NCI-H1694 (cell line): ENCODE measurements around the gene C4BPA.

Experiments
- DNase-seq: peaks from one replicate; lab custom pipeline; 2025; lab: John Stamatoyannopoulos, UW

Gene C4BPA

GRCh38 chr1:207124389-207124788 is 20.4 kb downstream of the C4BPA start:
- DNase-seq: no peak

DNA sequence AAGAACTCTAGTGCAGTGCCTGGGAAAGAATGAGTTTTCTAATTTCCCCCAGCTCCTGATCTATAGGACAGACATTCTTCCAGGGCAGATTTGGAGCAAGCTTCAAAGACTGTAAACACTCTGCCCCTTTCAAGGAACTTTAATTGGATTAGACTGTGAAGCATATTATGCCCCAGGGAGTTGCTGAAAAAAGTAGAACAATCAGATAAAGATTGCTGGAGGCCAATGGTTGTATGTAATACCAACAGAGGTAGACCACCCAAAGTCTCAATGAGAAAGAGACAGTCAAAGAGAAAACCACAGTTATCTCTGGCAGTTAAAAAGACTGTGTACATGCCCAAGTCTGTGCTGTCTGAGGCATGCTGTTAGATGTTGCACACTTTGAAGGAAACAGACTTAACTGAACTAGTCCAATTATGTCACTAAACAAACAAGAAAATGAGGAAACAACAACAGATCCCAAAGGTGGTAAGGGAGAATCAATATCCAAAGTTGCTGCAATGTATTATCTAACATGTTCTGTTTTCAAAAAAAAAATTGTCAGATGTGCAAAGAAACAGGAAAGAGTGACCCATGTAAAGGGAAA is 24.4 kb downstream of the C4BPA start:
- DNase-seq: no peak

- DNase-seq: no peak
Measured at GRCh38 chr1:207129053-207129452, 25.0 kb downstream of the C4BPA start.

- DNase-seq: no peak
Measured at GRCh38 chr1:207130252-207131036, 26.4 kb downstream of the C4BPA start.

DNA sequence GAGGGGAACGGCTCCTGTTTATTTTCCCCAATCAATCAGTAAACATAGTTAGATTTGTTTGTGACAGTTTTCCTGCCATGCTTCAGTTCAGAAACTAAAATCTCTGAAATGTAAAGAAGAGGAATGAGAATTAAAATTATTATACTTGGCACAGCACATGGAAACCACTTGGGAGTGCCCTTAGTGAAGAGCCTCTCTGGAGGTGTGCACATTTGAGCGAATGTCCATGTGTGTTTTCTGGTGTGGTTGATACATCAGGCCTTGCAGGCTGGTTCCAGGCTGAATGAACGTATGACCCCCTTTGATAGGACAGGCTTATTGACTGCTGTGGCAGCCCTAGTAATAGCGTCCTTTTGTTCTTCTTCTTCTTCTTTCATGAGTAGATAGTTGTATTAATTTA is 27.1 kb downstream of the C4BPA start:
- DNase-seq: no peak

DNA sequence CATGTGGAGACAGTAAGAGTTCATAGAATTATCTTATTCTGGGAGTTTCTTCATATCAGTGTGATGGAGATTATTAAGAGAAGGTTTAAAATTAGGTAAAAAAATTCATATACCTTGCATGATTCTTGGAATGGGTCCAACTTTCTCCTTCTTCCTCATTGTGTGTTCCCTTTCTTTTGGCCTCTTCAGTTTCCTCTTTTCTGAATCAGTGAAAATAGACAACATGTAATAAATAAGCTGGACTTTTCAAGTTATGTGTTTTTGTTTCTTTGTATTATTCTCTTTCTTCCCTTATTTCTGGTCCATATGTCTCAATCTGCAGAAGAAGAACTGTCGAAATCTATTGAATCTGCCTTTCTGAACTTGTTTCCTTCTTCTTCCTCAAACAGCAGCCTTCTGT is 30.5 kb downstream of the C4BPA start:
- DNase-seq: no peak

- DNase-seq: no peak
Measured at GRCh38 chr1:207139616-207140015, 35.6 kb downstream of the C4BPA start.

DNA sequence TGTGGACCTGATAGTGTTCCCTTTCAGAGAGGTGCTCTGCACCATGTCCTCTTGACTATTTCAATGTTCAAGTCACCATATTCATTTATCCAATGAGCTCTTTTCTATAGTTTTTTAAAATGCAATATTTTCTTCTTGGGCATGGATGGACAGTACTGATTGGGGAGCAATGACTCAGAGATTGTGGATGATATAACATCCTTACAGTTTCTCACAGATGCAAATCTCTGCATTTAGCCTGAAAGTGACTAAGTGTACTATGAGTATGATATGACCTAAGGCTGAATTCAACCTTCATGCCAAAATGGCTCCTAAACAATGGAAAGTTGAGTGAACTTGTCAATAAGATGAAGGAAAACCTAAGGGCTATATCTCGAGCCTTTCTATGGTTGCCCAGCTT is 36.5 kb downstream of the C4BPA start:
- DNase-seq: no peak

DNA sequence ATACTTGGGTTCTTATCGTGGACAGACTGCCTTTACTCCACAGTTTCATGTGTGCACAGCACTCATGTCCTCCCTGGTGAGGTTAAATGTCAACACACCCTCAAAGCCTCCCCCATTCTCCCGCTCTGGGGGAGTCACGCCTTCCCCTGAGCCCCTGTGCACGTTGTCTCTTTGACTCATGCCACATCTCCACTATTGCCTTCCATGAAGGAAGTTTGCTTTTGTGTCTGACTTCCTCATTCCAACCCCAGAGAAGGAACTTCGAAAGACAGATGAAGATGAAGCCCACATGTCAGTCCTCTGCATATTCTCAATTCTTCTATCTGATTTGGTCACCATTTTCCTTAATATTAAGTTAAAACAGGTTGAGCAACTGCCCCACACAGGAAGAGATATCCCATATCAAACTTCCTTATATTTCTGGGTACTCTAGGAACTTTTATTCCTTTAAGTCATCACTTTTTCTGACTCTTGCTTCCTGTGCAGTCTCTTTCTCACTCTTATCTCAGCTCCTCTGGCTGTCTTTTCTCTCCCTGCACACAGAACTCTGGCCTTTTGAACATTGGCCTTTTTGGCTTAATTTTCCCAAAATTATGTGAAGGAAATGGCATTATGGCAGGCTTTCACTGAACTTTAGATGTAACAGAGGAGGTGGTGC is 41.5 kb downstream of the C4BPA start:
- no peak for DNase-seq

GRCh38 chr1:207151920-207152319 is 47.9 kb downstream of the C4BPA start:
- no peak for DNase-seq

DNA sequence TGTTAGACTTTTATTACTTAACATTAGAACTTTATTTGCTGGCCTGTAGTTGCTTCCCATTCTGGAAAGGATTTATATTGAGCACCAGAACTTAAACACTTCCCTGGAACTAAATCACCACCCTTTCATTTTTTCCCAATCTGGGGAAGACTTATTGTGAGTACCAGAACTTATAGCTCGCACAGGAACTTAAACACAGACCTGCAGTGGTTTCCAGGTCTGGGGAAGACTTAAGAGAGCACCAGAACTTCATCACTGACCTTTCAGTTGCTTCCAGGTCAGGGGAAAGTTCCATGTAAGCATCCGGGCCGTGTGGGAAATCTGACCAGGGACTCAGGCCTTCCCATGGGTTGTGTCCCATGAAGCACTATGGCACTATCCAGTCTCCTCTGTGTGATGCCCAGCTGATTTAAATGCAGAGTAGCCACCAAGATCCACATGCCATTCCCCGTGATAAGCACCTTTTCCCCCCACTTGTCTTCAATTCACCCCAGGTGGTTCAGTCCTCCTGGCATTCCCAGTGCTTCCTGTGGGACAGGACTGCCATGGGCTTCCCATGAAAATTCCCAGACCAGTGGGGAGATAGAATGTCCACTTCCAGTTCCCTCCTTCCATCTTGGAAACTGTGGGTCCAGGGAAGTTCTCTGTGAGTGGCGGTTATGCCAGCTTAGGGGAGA is 48.9 kb downstream of the C4BPA start:
- DNase-seq: no peak

DNA sequence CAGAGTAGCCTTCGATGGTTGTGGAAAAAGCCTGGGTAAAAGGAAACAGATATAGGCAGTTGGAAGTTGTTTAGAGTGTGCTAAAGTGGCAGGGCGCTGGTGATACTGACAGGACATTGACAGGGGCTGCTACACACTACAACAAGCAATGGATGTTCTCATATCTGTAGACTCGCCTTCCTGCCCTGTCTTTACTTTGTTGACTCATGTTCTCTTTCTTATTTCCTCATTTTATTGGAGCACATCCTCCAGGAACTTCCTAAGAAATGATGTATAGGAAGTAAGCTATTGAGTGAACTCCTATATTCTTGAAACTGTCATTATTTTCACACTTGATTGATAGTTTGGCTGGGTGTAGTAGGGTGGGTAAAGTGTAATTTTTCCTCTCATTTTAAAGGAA is 51.0 kb downstream of the C4BPA start:
- no peak for DNase-seq

DNA sequence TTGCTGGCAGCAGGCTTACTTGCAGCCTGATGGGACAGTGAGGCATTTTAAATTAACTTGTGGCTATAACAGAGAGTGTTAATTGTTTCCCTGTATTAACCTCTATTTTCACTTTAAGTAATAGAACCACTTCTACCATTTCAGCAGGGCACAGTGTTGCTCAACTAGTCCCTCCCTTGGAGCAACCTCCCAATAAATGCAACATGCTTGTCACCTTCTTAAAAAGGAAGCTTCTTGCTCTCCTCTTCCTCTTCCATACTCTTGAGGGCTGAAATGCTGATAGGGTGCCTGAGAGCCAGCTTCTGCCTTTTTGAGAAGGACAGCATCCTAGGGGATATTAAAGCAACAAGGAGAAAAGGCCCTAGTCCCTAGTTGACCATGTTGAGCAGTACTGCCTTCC is 52.1 kb downstream of the C4BPA start:
- no peak for DNase-seq

DNA sequence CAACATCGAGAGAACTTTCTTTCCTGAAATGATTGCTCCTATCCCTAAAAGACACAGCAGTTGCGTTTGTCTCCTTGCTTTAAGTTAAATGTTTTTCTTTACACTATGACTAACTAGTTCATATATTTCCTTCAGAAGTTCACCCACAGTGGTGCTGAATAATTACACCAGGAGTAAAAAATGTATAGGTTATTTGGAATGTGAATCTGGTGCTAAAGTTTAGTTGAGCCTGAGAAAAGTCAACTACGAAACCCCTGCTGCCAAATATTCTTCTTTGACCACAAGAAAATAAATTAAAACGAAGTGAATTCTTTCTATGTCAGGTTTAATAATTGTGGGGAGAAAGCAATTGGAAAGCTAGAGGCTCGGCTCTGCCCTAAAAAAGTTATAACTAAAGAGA is 52.8 kb downstream of the C4BPA start:
- DNase-seq: no peak

DNA sequence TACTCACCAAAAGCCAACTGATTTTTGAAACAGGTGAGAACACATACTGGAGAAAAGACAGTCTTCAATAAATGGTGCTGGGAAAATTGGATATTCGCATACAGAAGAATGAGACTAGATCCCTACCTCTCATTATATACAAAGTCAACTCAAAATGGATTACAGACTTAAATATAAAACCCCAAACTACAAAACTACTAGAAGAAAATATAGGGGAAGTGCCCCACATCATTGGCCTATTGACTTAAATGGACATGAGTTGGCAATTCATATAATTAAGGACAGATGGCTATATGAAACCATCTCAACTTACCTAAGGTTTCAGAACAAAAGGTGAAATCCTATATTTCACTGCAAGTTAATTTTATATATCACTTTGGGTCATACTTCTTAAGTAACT is 60.1 kb downstream of the C4BPA start:
- no peak for DNase-seq

DNA sequence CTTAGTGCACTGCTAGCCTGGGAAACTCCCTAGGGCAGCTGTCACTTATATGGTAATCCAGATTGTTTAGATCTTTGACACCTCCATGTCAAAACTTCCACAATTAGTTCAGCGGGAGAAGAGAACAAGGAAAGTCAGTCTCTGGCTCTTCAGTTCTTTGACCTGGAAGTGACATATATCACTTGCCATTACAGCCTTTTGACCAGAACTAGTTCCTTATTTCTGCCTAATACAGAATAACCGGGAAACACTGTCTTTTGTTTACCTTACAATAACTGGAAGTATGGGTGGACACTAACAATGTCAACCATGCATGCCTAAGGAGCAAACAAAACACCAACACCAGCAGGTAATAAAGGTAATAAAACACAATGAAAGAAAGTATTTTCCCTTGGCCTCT is 68.3 kb downstream of the C4BPA start:
- no peak for DNase-seq

- DNase-seq: no peak
Measured at GRCh38 chr1:207172885-207173284, 68.9 kb downstream of the C4BPA start.

GRCh38 chr1:207173396-207173795 is 69.4 kb downstream of the C4BPA start:
- DNase-seq: no peak

- DNase-seq: no peak
Measured at GRCh38 chr1:207174913-207175312, 70.9 kb downstream of the C4BPA start.

DNA sequence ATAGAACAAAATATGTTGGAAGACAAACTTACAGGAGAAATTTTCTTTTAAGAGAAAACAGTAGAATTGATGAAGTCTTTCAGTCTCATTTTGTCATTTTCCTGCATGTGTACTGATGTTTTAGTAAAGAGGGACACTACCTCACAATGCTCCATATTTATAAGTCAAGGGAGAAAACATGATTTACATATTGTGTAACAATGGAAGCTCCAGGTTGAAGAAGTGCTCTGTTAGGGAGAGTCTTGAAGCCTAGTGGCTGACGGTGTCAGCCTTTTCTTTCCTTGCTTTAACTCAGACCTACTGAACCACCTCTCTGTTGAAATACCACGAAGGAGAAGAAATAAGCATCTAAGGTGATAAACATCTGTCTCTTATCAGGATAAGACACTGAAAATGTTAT is 75.0 kb downstream of the C4BPA start:
- DNase-seq: no peak

GRCh38 chr1:207181847-207182246 is 77.8 kb downstream of the C4BPA start:
- DNase-seq: no peak

DNA sequence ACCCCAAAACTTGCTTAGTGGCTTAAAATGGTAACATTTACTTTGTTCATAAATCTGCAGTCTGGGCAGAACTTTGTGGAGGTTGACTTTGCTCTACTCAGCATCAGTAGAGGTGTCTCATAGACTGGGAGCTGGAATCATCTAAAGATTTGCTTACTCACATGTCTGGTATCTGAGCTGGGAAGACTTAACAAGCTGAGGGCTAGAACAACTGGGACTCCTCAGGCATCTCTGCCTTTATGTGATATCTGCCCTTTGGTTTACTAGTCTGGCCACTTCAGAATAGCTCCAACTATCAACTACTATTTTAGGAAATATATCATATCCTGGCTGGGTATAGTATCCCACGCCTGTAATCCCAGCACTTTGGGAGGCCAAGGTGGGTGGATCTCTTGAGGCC is 82.5 kb downstream of the C4BPA start:
- DNase-seq: no peak

GRCh38 chr1:207188901-207189300 is 84.9 kb downstream of the C4BPA start:
- DNase-seq: no peak
